EL (cell line): ENCODE measurements around the gene BRSK1.

ENCODE experiments used
- DNase-seq: peaks from one replicate; pipeline ENCODE4 v3.0.0-alpha.2; 2016

BRSK1 gene

GRCh38 chr19:55355213-55355821 lies 71.5 kb downstream of the BRSK1 start:
- no peak for DNase-seq

GRCh38 chr19:55358493-55358892 lies 74.7 kb downstream of the BRSK1 start:
- no peak for DNase-seq

- no peak for DNase-seq
Measured at GRCh38 chr19:55358943-55359908, 75.4 kb downstream of the BRSK1 start.

GRCh38 chr19:55360902-55361301 lies 77.1 kb downstream of the BRSK1 start:
- no peak for DNase-seq
